ENCODE data around the gene SRGAP1. TPM values are rescaled to one million over a fixed set of nuclear protein-coding genes. Genes with fewer than 3 reads are reported as not detected.

The SRGAP1 gene
- total and polyA plus RNA-seq, 2 experiments from 2014 or later: 9.2 to 10.8 TPM

GRCh38 chr12:63934936-63935335, 90.4 kb downstream of the SRGAP1 start:
- H3K27ac ChIP-seq: no peak overlapping the region
- peaks cover 21% of the 10 kb centered on the region for H3K79me2 ChIP-seq
- no peaks in the 10 kb centered on the region for H3K36me3 ChIP-seq (replicated peaks; ENCODE audit: insufficient read depth, low read depth)
- H3K9me3 ChIP-seq (ENCODE audit: low read depth): no peaks in the 10 kb centered on the region
- 94% methylated on average over 7 of the region's 7 CpGs for WGBS (ENCODE audit: low lambda C conversion rate, missing lambda C conversion rate)
- no peak overlapping the region for H2AFZ ChIP-seq
- TF ChIP-seq EZH2phosphoT487 (IDR thresholded peaks at IDR 0.05; ENCODE audit: low read depth, severe bottlenecking, unreplicated experiment) (no peak), CTCF (IDR thresholded peaks at IDR 0.05; ENCODE audit: poor library complexity) (no peak), EZH2 (IDR thresholded peaks at IDR 0.05; ENCODE audit: borderline replicate concordance) (no peak)
- H3K4me1 ChIP-seq (ENCODE audit: insufficient read depth): no peaks in the 10 kb centered on the region
- H3K4me2 ChIP-seq: no peak overlapping the region
- H3K9me2 ChIP-seq (replicated peaks; ENCODE audit: insufficient read depth): no peaks in the 10 kb centered on the region
- H4K20me1 ChIP-seq (ENCODE audit: insufficient read depth, poor library complexity, severe bottlenecking): no peaks in the 10 kb centered on the region
- H3K27me3 ChIP-seq: no peaks in the 10 kb centered on the region
- no peak overlapping the region for H3K4me3 ChIP-seq
- no peak for DNase-seq (ENCODE audit: low spot score)

- Histone ChIP-seq H3K4me2 (no peak overlapping the region), H3K9me3 (ENCODE audit: low read depth) (no peaks in the 10 kb centered on the region), H3K27ac (no peak overlapping the region), H2AFZ (no peak overlapping the region), H4K20me1 (ENCODE audit: insufficient read depth, poor library complexity, severe bottlenecking) (no peaks in the 10 kb centered on the region), H3K79me2 (peaks cover 19% of the 10 kb centered on the region), H3K27me3 (no peaks in the 10 kb centered on the region), H3K9me2 (replicated peaks; ENCODE audit: insufficient read depth) (no peaks in the 10 kb centered on the region), H3K36me3 (replicated peaks; ENCODE audit: insufficient read depth, low read depth) (no peaks in the 10 kb centered on the region), H3K4me3 (no peak overlapping the region), H3K4me1 (ENCODE audit: insufficient read depth) (no peaks in the 10 kb centered on the region)
- TF ChIP-seq EZH2 (IDR thresholded peaks at IDR 0.05; ENCODE audit: borderline replicate concordance) (no peak), EZH2phosphoT487 (IDR thresholded peaks at IDR 0.05; ENCODE audit: low read depth, severe bottlenecking, unreplicated experiment) (no peak), CTCF (IDR thresholded peaks at IDR 0.05; ENCODE audit: poor library complexity) (no peak)
- DNase-seq (ENCODE audit: low spot score): no peak
Measured at GRCh38 chr12:63935361-63935760, 90.9 kb downstream of the SRGAP1 start.

- Histone ChIP-seq H4K20me1 (ENCODE audit: insufficient read depth, poor library complexity, severe bottlenecking) (no peaks in the 10 kb centered on the region), H2AFZ (no peak overlapping the region), H3K4me2 (no peak overlapping the region), H3K36me3 (replicated peaks; ENCODE audit: insufficient read depth, low read depth) (no peaks in the 10 kb centered on the region), H3K9me2 (replicated peaks; ENCODE audit: insufficient read depth) (no peaks in the 10 kb centered on the region), H3K4me1 (ENCODE audit: insufficient read depth) (no peaks in the 10 kb centered on the region), H3K27me3 (no peaks in the 10 kb centered on the region), H3K79me2 (peaks cover 24% of the 10 kb centered on the region), H3K4me3 (no peak overlapping the region), H3K27ac (no peak overlapping the region), H3K9me3 (ENCODE audit: low read depth) (no peaks in the 10 kb centered on the region)
- 87% methylated on average over 12 of the region's 12 CpGs for WGBS (ENCODE audit: low lambda C conversion rate, missing lambda C conversion rate)
- DNase-seq (ENCODE audit: low spot score): no peak
- TF ChIP-seq EZH2phosphoT487 (IDR thresholded peaks at IDR 0.05; ENCODE audit: low read depth, severe bottlenecking, unreplicated experiment) (no peak), CTCF (IDR thresholded peaks at IDR 0.05; ENCODE audit: poor library complexity) (no peak), EZH2 (IDR thresholded peaks at IDR 0.05; ENCODE audit: borderline replicate concordance) (no peak)
Measured at GRCh38 chr12:63937378-63938316, 93.1 kb downstream of the SRGAP1 start.
